SK-N-SH treated with all-trans-retinoic acid at 6 μM for 48 hours (cell line): ENCODE data around the gene SULT2B1.

Source experiments
- ATAC-seq: fragments of 200-7000 bp; cut with Tn5 transposase; 3 replicates; pipeline ENCODE4 v1.9.1; 2020; ENCODE audit warnings: mild to moderate bottlenecking, moderate library complexity
- ARNTL ChIP-seq: fragments of 450-650 bp; formaldehyde crosslinking; IDR thresholded peaks from 2 replicates; pipeline ENCODE4 v1.5.0; 2020; ENCODE audit warnings: low read depth, mild to moderate bottlenecking, moderate library complexity, borderline replicate concordance
- BACH2 ChIP-seq: fragments of 250-450 bp; sonication (Bioruptor Pico); IDR thresholded peaks from 2 replicates; pipeline ENCODE4 v1.9.0; 2021; ENCODE audit warnings: mild to moderate bottlenecking, borderline replicate concordance
- CREB5 ChIP-seq: fragments of 250-450 bp; sonication (Bioruptor Pico); IDR thresholded peaks from 2 replicates; pipeline ENCODE4 v1.5.1; 2020; ENCODE audit warnings: low read depth, mild to moderate bottlenecking, moderate library complexity
- CSDC2 ChIP-seq: fragments of 250-450 bp; sonication (Bioruptor Pico); IDR thresholded peaks from 2 replicates; pipeline ENCODE4 v1.5.0; 2020; ENCODE audit warnings: mild to moderate bottlenecking, moderate library complexity
- CSRNP3 ChIP-seq: fragments of 250-450 bp; sonication (Bioruptor Pico); IDR thresholded peaks from 2 replicates; pipeline ENCODE4 v1.5.1; 2021; ENCODE audit warnings: mild to moderate bottlenecking, moderate library complexity
- ESRRG ChIP-seq: fragments of 250-450 bp; sonication (Bioruptor Pico); IDR thresholded peaks from 2 replicates; pipeline ENCODE4 v1.6.1; 2021; ENCODE audit warnings: mild to moderate bottlenecking
- ISL1 ChIP-seq: fragments of 250-450 bp; sonication (Bioruptor Pico); IDR thresholded peaks from 2 replicates; pipeline ENCODE4 v2.1.2; 2022; ENCODE audit warnings: mild to moderate bottlenecking, moderate library complexity
- OSR1 ChIP-seq: fragments of 250-450 bp; sonication (Bioruptor Pico); IDR thresholded peaks from 2 replicates; pipeline ENCODE4 v1.8.0; 2022; ENCODE audit warnings: moderate library complexity, mild to moderate bottlenecking, inconsistent platforms
- PPARA ChIP-seq: fragments of 250-450 bp; sonication (Bioruptor Pico); IDR thresholded peaks from 2 replicates; pipeline ENCODE4 v1.5.0; 2020; ENCODE audit warnings: mild to moderate bottlenecking, borderline replicate concordance
- RARB ChIP-seq: fragments of 250-450 bp; sonication (Bioruptor Pico); IDR thresholded peaks from 2 replicates; pipeline ENCODE4 v1.8.0; 2021; ENCODE audit warnings: mild to moderate bottlenecking, moderate library complexity
- SNAI2 ChIP-seq: fragments of 250-450 bp; sonication (Bioruptor Pico); IDR thresholded peaks from 2 replicates; pipeline ENCODE4 v1.5.0; 2020; ENCODE audit warnings: mild to moderate bottlenecking, moderate library complexity
- TCF4 ChIP-seq: fragments of 250-450 bp; sonication (Bioruptor Pico); IDR thresholded peaks from 2 replicates; pipeline ENCODE4 v1.8.0; 2021; ENCODE audit warnings: mild to moderate bottlenecking, moderate library complexity, borderline replicate concordance
- TOX ChIP-seq: fragments of 250-450 bp; sonication (Bioruptor Pico); IDR thresholded peaks from 2 replicates; pipeline ENCODE4 v1.8.0; 2021; ENCODE audit warnings: mild to moderate bottlenecking, moderate library complexity, borderline replicate concordance
- TSHZ2 ChIP-seq: fragments of 250-450 bp; sonication (Bioruptor Pico); IDR thresholded peaks from 2 replicates; pipeline ENCODE4 v1.5.0; 2020; ENCODE audit warnings: mild to moderate bottlenecking, moderate library complexity
- ZC3H10 ChIP-seq: fragments of 250-450 bp; sonication (Bioruptor Pico); IDR thresholded peaks from 2 replicates; pipeline ENCODE4 v1.5.1; 2021; ENCODE audit warnings: mild to moderate bottlenecking, moderate library complexity
- ZFP3 ChIP-seq: fragments of 250-450 bp; sonication (Bioruptor Pico); IDR thresholded peaks from 2 replicates; pipeline ENCODE4 v1.5.0; 2020; ENCODE audit warnings: mild to moderate bottlenecking, moderate library complexity
- ZFP30 ChIP-seq: fragments of 450-650 bp; formaldehyde crosslinking; IDR thresholded peaks from 2 replicates; pipeline ENCODE4 v1.5.0; 2022; ENCODE audit warnings: mild to moderate bottlenecking, moderate library complexity
- ZNF70 ChIP-seq: fragments of 450-650 bp; formaldehyde crosslinking; IDR thresholded peaks from 2 replicates; pipeline ENCODE4 v1.5.0; 2020; ENCODE audit warnings: mild to moderate bottlenecking, moderate library complexity
- ZNF8 ChIP-seq: fragments of 450-650 bp; formaldehyde crosslinking; IDR thresholded peaks from 2 replicates; pipeline ENCODE4 v1.5.0; 2020; ENCODE audit warnings: mild to moderate bottlenecking, moderate library complexity

The SULT2B1 gene

GRCh38 chr19:48617146-48617937, 65.4 kb downstream of the SULT2B1 start (continued):
- no peak for TF ChIP-seq TCF4 (CRISPR knock-in tag)
- no peak for TF ChIP-seq SNAI2 (CRISPR knock-in tag)
- TF ChIP-seq ZNF70 = no peak

- ATAC-seq = no peak
Measured at GRCh38 chr19:48618278-48618915, 66.4 kb downstream of the SULT2B1 start.

GRCh38 chr19:48618916-48619691, 67.1 kb downstream of the SULT2B1 start, which contains the start of the genes RPL18 and SPHK2:
TSS of gene RPL18 (minus strand) at chr19:48619178. CDS start at chr19:48619143, 35 bp downstream.
TSS of gene SPHK2 (plus strand) at chr19:48619506. CDS start at chr19:48620515, 1,009 bp downstream.
- ATAC-seq = peak; percentile 87
- no peak for TF ChIP-seq OSR1 (CRISPR knock-in tag)
- TF ChIP-seq TSHZ2 (CRISPR knock-in tag) = peak; percentile 46; the same call in 1 of the 2 replicates

More at GRCh38 chr19:48618278-48618915, 66.4 kb downstream of the SULT2B1 start:
- TF ChIP-seq ARNTL (CRISPR knock-in tag) (no peak), OSR1 (CRISPR knock-in tag) (no peak), ZNF8 (CRISPR knock-in tag) (no peak), ZC3H10 (CRISPR knock-in tag) (no peak), TSHZ2 (CRISPR knock-in tag) (no peak), CSRNP3 (CRISPR knock-in tag) (no peak), ZFP3 (CRISPR knock-in tag) (no peak), ZFP30 (CRISPR knock-in tag) (no peak), TCF4 (CRISPR knock-in tag) (no peak), ISL1 (no peak), ESRRG (CRISPR knock-in tag) (no peak), TOX (no peak), CSDC2 (no peak)

- no peak for ATAC-seq
- no peak for TF ChIP-seq ZNF70
- TF ChIP-seq ESRRG (CRISPR knock-in tag) = no peak
- no peak for TF ChIP-seq BACH2
- no peak for TF ChIP-seq ZNF8 (CRISPR knock-in tag)
- TF ChIP-seq CSDC2 = 0 out of 2 replicates have a peak, but pooled peaks have one; percentile 62
- TF ChIP-seq ZFP30 (CRISPR knock-in tag) = no peak
- no peak for TF ChIP-seq PPARA (CRISPR knock-in tag)
- no peak for TF ChIP-seq RARB (CRISPR knock-in tag)
- no peak for TF ChIP-seq TCF4 (CRISPR knock-in tag)
- TF ChIP-seq TSHZ2 (CRISPR knock-in tag) = 0 out of 2 replicates have a peak, but pooled peaks have one; percentile 9
- TF ChIP-seq CREB5 (CRISPR knock-in tag) = no peak
- TF ChIP-seq ZFP3 (CRISPR knock-in tag) = no peak
- no peak for TF ChIP-seq TOX
Measured at GRCh38 chr19:48619692-48620585, 68.0 kb downstream of the SULT2B1 start.
